NB4 (cell line): Measurements from ENCODE around the gene TRPV3.

Experiments
- DNase-seq: peaks from one replicate; pipeline ENCODE4 v3.0.0; 2010; ENCODE audit warnings: low read depth
- H3K4me3 ChIP-seq: one replicate; pipeline ENCODE4 v1.5.1; 2011; ENCODE audit warnings: mild to moderate bottlenecking, low read depth, low read length, moderate library complexity
- CTCF ChIP-seq: IDR thresholded peaks from one replicate; pipeline ENCODE4 v1.5.1; 2012; ENCODE audit warnings: low read depth, low read length
- MAX ChIP-seq: IDR thresholded peaks from 2 replicates; pipeline ENCODE4 v1.6.1; 2011; ENCODE audit warnings: low read depth, low read length
- MYC ChIP-seq: IDR thresholded peaks from 2 replicates; pipeline ENCODE4 v1.6.1; 2011; ENCODE audit warnings: low read depth, low read length
- POLR2A ChIP-seq: IDR thresholded peaks from 2 replicates; pipeline ENCODE4 v1.6.1; 2011; ENCODE audit warnings: mild to moderate bottlenecking; ENCODE audit not compliant: insufficient read length; ENCODE audit errors: extremely low read depth

Gene TRPV3

GRCh38 chr17:3551189-3551588 lies 6.4 kb downstream of the TRPV3 start:
- no peak overlapping the region for H3K4me3 ChIP-seq
- no peak for DNase-seq
- TF ChIP-seq MYC: no peak
- TF ChIP-seq CTCF: peak; percentile 5
- TF ChIP-seq POLR2A: no peak
- peak; percentile 13; the same call in 1 of the 2 replicates for TF ChIP-seq MAX

- no peak for TF ChIP-seq MYC
- no peak for TF ChIP-seq CTCF
- no peak for TF ChIP-seq MAX
- no peak for TF ChIP-seq POLR2A
Measured at GRCh38 chr17:3549610-3550162, 7.9 kb downstream of the TRPV3 start.

GRCh38 chr17:3547628-3548027 lies 10.0 kb downstream of the TRPV3 start:
- DNase-seq: no peak
- TF ChIP-seq MAX (no peak), MYC (no peak)
- no peak overlapping the region for H3K4me3 ChIP-seq

More at GRCh38 chr17:3549610-3550162, 7.9 kb downstream of the TRPV3 start:
- H3K4me3 ChIP-seq: no peak overlapping the region
- no peak for DNase-seq

GRCh38 chr17:3546997-3547396 lies 10.6 kb downstream of the TRPV3 start:
- DNase-seq: no peak
- TF ChIP-seq MAX (no peak), POLR2A (no peak), CTCF (no peak), MYC (no peak)
- no peak overlapping the region for H3K4me3 ChIP-seq

- DNase-seq: no peak
- no peak overlapping the region for H3K4me3 ChIP-seq
- no peak for TF ChIP-seq CTCF
- no peak for TF ChIP-seq MAX
- TF ChIP-seq MYC: no peak
- TF ChIP-seq POLR2A: no peak
Measured at GRCh38 chr17:3546521-3546920, 11.1 kb downstream of the TRPV3 start.

GRCh38 chr17:3545151-3545550 lies 12.5 kb downstream of the TRPV3 start:
- no peak for DNase-seq
- H3K4me3 ChIP-seq: no peak overlapping the region
- no peak for TF ChIP-seq CTCF
- no peak for TF ChIP-seq MAX
- TF ChIP-seq POLR2A: no peak
- no peak for TF ChIP-seq MYC
